BLaER1 treated with 17β-estradiol and CSF1 and Interleukin-3, amounts not matched to agents 10 nM and 100 nM (cell line): ENCODE measurements around the gene THAP7.

Source experiments
- H3K27ac ChIP-seq, 11 experiments: shearing (Covaris generic); formaldehyde crosslinking; 2 replicates each; pipeline ENCODE4 v1.8.1; 2022
- H3K27me3 ChIP-seq, 11 experiments: shearing (Covaris generic); formaldehyde crosslinking; 2 replicates each; pipeline ENCODE4 v1.8.1; 2022
- H3K36me3 ChIP-seq, 11 experiments: shearing (Covaris generic); formaldehyde crosslinking; 2 replicates each; pipeline ENCODE4 v1.8.1; 2022
- H3K4me1 ChIP-seq, 10 experiments: shearing (Covaris generic); formaldehyde crosslinking; 2 replicates each; pipeline ENCODE4 v1.8.1; 2022
- H3K4me2 ChIP-seq, 11 experiments: shearing (Covaris generic); formaldehyde crosslinking; 2 replicates each; pipeline ENCODE4 v1.8.1; 2022
- H3K4me3 ChIP-seq, 10 experiments: shearing (Covaris generic); formaldehyde crosslinking; 2 replicates each; pipeline ENCODE4 v1.8.1; 2022
- H3K9ac ChIP-seq, 11 experiments: shearing (Covaris generic); formaldehyde crosslinking; 2 replicates each; pipeline ENCODE4 v1.8.1; 2022
- H3K9me3 ChIP-seq, 11 experiments: shearing (Covaris generic); formaldehyde crosslinking; replicated peaks in 1 of 11; 2 replicates each; pipeline ENCODE4 v1.8.1; 2022
- H4K20me1 ChIP-seq, 11 experiments: shearing (Covaris generic); formaldehyde crosslinking; 2 replicates each; pipeline ENCODE4 v1.8.1; 2022
- Cebpa-rat ChIP-seq, 11 experiments: shearing (Covaris generic); IDR thresholded peaks; 2 replicates each; pipeline ENCODE4 v1.8.1; 2022

Gene THAP7

DNA sequence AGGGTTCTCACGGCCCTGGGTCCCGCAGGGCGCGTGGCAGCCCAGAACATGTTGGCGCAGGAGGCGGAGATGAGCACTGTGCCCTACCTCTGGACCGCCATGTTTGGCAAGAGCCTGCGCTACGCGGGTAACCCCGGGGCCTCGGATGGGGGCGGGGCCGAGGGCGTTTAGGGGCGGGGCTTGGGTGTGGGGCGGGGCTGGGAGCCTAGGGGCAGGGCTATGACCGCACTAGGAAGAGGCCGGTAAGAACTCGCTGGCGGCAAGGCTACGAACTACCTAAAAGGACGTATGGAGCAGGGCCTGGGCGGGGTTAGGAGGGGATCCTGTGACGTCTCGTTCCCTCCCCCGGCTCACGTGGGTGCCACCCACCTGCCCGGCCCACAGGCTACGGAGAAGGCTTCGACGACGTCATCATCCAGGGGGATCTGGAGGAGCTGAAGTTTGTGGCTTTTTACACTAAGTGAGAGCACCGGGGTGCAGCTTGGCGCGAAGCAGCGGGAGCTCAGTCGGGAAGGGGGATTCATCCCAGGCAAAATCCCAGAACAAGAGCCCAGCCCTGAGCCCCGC, 22.6 kb downstream of the THAP7 start:
- no peak overlapping the region for H3K4me3 ChIP-seq
- peaks cover 24 to 27% (median 26%) of the 10 kb centered on the region in 10 experiments for H3K4me1 ChIP-seq
- no peak overlapping the region for H3K9ac ChIP-seq
- no peak overlapping the region for H3K4me2 ChIP-seq
- peaks cover 8 to 10% (median 9%) of the 10 kb centered on the region in 11 experiments; a peak in 20 of 22 replicates for H3K9me3 ChIP-seq
- H3K27me3 ChIP-seq = no peaks in the 10 kb centered on the region
- H4K20me1 ChIP-seq = no peaks in the 10 kb centered on the region
- no peak for TF ChIP-seq Cebpa-rat (IDR thresholded peaks at IDR 0.05)
- H3K27ac ChIP-seq = no peak overlapping the region
- peaks cover 0 to 10% (median 8%) of the 10 kb centered on the region in 11 experiments; a peak in 9 of 22 replicates for H3K36me3 ChIP-seq

GRCh38 chr22:20978419-20978818, 23.5 kb downstream of the THAP7 start:
- H3K27me3 ChIP-seq = no peaks in the 10 kb centered on the region
- TF ChIP-seq Cebpa-rat (IDR thresholded peaks at IDR 0.05) = no peak
- no peak overlapping the region for H3K4me2 ChIP-seq
- H3K9ac ChIP-seq = no peak overlapping the region
- H4K20me1 ChIP-seq = no peaks in the 10 kb centered on the region
- H3K9me3 ChIP-seq = peaks cover 8 to 10% (median 9%) of the 10 kb centered on the region in 11 experiments; a peak in 20 of 22 replicates
- no peak overlapping the region for H3K27ac ChIP-seq
- peaks cover 19 to 24% (median 20%) of the 10 kb centered on the region in 10 experiments for H3K4me1 ChIP-seq
- H3K36me3 ChIP-seq = peaks cover 0 to 1% (median 0%) of the 10 kb centered on the region in 11 experiments; a peak in 4 of 22 replicates
- no peak overlapping the region for H3K4me3 ChIP-seq

DNA sequence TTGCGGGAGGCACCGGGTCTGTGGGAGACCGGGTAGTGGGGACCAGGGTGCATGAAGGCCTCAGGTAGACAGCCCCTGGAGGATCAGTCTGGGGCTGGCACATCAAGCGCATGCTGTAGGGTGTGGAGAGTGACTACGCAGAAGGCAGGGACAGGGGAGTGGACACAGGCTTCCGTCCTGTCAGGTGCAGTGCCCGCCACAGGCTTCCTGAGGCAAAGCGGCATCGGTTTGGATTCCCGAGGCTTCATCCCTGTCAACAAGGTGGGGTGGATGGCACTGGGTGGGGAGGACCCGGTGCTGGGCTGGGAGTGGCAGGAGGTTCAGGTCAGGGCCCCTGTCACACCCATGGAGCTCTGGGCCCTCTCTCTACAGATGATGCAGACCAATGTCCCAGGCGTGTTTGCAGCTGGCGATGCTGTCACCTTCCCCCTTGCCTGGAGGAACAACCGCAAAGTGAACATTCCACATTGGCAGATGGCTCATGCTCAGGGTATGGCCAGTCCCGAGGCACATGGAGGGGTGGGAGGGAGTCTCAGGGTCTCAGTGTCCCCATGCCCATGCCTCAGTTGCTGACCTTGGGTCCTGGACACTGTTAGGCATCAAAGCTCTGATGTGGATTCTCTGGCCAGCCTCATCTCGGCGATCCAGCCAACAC, 24.3 kb downstream of the THAP7 start:
- no peaks in the 10 kb centered on the region for H3K27me3 ChIP-seq
- no peak for TF ChIP-seq Cebpa-rat (IDR thresholded peaks at IDR 0.05)

GRCh38 chr22:20977019-20977418, 24.9 kb downstream of the THAP7 start:
- Histone ChIP-seq H3K27ac (no peak overlapping the region), H3K27me3 (no peaks in the 10 kb centered on the region), H3K4me1 (peaks cover 12 to 30% (median 17%) of the 10 kb centered on the region in 10 experiments), H3K36me3 (no peaks in the 10 kb centered on the region), H3K9me3 (peaks cover 8 to 10% (median 9%) of the 10 kb centered on the region in 11 experiments; a peak in 20 of 22 replicates), H3K9ac (no peak overlapping the region), H3K4me3 (no peak overlapping the region), H3K4me2 (no peak overlapping the region), H4K20me1 (no peaks in the 10 kb centered on the region)
- no peak for TF ChIP-seq Cebpa-rat (IDR thresholded peaks at IDR 0.05)

More for the DNA sequence above, 24.3 kb downstream of the THAP7 start:
- Histone ChIP-seq H3K4me2 (no peak overlapping the region), H3K36me3 (no peaks in the 10 kb centered on the region), H3K9ac (no peak overlapping the region), H3K4me3 (no peak overlapping the region), H3K27ac (no peak overlapping the region), H4K20me1 (no peaks in the 10 kb centered on the region), H3K9me3 (peaks cover 8 to 10% (median 9%) of the 10 kb centered on the region in 11 experiments; a peak in 20 of 22 replicates), H3K4me1 (peaks cover 12 to 24% (median 13%) of the 10 kb centered on the region in 10 experiments)

DNA sequence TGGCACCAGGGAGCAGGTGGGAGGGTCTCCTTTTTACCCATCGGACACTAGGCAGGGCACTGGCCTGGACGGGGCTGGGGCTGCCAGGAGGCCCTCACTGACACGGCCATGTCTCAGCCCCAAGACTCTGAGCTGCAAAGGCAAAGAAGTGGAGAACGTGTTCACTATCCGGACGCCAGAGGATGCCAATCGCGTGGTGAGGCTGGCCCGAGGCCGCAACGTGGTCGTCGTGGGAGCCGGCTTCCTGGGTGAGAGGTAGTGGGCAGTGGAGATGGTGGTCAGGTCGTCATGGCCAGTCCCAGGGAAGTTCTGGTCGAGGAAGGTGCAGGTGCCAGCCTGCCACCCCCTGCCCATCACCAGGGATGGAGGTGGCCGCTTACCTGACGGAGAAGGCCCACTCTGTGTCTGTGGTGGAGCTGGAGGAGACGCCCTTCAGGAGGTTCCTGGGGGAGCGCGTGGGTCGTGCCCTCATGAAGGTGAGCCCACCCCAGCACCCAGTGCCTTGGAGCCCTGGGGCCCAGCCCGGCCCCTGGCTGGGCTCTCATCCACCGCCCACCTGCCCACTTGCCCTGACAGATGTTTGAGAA, 25.5 kb downstream of the THAP7 start:
- Histone ChIP-seq H3K9ac (peak overlapping the region in 1 of 11 experiments; percentile 30; a peak in 1 of 22 replicates), H3K9me3 (peaks cover 8 to 10% (median 9%) of the 10 kb centered on the region in 11 experiments; a peak in 20 of 22 replicates), H3K4me2 (no peak overlapping the region), H4K20me1 (no peaks in the 10 kb centered on the region), H3K4me3 (no peak overlapping the region), H3K36me3 (no peaks in the 10 kb centered on the region), H3K4me1 (peaks cover 8 to 34% (median 18%) of the 10 kb centered on the region in 10 experiments), H3K27ac (no peak overlapping the region), H3K27me3 (no peaks in the 10 kb centered on the region)
- no peak for TF ChIP-seq Cebpa-rat (IDR thresholded peaks at IDR 0.05)

GRCh38 chr22:20975541-20976290, 26.2 kb downstream of the THAP7 start:
- H3K9me3 ChIP-seq = peaks cover 8 to 10% (median 9%) of the 10 kb centered on the region in 11 experiments; a peak in 20 of 22 replicates
- no peak for TF ChIP-seq Cebpa-rat (IDR thresholded peaks at IDR 0.05)
- no peak overlapping the region for H3K4me3 ChIP-seq
- no peak overlapping the region for H3K4me2 ChIP-seq
- H3K27me3 ChIP-seq = no peaks in the 10 kb centered on the region
- H3K27ac ChIP-seq = no peak overlapping the region
- H3K9ac ChIP-seq = peak overlapping the region in 1 of 11 experiments; percentile 30; a peak in 1 of 22 replicates
- peaks cover 1 to 31% (median 13%) of the 10 kb centered on the region in 10 experiments; a peak in 15 of 20 replicates for H3K4me1 ChIP-seq
- H4K20me1 ChIP-seq = no peaks in the 10 kb centered on the region
- no peaks in the 10 kb centered on the region for H3K36me3 ChIP-seq

GRCh38 chr22:20974336-20974955, 27.5 kb downstream of the THAP7 start:
- no peaks in the 10 kb centered on the region for H3K36me3 ChIP-seq
- no peaks in the 10 kb centered on the region for H3K27me3 ChIP-seq
- no peak for TF ChIP-seq Cebpa-rat (IDR thresholded peaks at IDR 0.05)

DNA sequence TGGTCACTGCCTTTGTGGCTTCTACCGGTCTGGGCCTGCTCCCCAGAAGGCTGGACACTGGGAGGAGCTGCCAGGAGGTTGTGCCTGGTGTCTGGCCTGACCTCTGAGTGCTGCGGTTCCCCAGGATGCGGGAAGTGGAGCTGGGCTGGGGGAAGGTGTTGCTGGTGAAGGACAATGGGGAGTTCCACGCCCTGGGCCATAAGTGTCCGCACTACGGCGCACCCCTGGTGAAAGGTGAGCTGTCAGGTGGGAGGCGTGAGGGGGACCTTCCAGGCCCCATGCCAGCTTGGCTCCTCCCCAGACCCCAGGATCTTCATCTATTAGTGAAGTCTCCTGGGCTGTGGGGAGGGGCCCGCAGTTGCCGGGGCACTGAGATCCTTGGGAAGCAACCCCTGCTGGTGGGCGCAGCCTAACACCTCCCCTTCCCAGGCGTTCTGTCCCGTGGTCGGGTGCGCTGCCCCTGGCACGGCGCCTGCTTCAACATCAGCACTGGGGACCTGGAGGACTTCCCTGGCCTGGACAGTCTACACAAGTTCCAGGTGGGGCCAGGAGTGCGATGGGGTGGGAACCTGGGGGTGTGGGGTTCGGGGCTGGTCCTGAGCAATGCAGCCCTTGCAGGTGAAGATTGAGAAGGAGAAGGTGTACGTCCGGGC, 28.2 kb downstream of the THAP7 start:
- Histone ChIP-seq H3K9ac (no peak overlapping the region), H3K27ac (no peak overlapping the region), H3K9me3 (peaks cover 5 to 7% (median 6%) of the 10 kb centered on the region in 11 experiments; a peak in 20 of 22 replicates), H3K27me3 (no peaks in the 10 kb centered on the region), H3K4me2 (0 out of 22 replicates have a peak overlapping the region, but pooled peaks of 1 of the 11 experiments have one; percentile 65), H3K4me3 (no peak overlapping the region), H3K4me1 (peaks cover 0 to 34% (median 14%) of the 10 kb centered on the region in 10 experiments; a peak in 14 of 20 replicates), H3K36me3 (no peaks in the 10 kb centered on the region), H4K20me1 (no peaks in the 10 kb centered on the region)
- no peak for TF ChIP-seq Cebpa-rat (IDR thresholded peaks at IDR 0.05)

More at GRCh38 chr22:20974336-20974955, 27.5 kb downstream of the THAP7 start:
- Histone ChIP-seq H4K20me1 (no peaks in the 10 kb centered on the region), H3K27ac (no peak overlapping the region), H3K9ac (no peak overlapping the region), H3K4me1 (peaks cover 0 to 29% (median 11%) of the 10 kb centered on the region in 10 experiments; a peak in 10 of 20 replicates), H3K4me2 (no peak overlapping the region), H3K4me3 (no peak overlapping the region), H3K9me3 (peaks cover 8 to 10% (median 9%) of the 10 kb centered on the region in 11 experiments; a peak in 20 of 22 replicates)
